OCI-LY1 (cell line): ENCODE measurements around the gene ARSH.
"Not testable (repeated sequence)": the region's sequence is repeated elsewhere in the genome, so short reads cannot be mapped to it uniquely, and the experiment has no call there.

Experiments used
- CTCF ChIP-seq: fragments of 200-600 bp; sonication (generic), shearing (Covaris generic); IDR thresholded peaks from 2 replicates; pipeline ENCODE4 v1.5.1; 2017; ENCODE audit warnings: mild to moderate bottlenecking, antibody characterized with exemption, low read length, moderate library complexity, mixed read lengths
- EZH2 ChIP-seq: fragments of 200-600 bp; sonication (generic), shearing (Covaris generic); IDR thresholded peaks from 2 replicates; pipeline ENCODE4 v1.8.0; 2017; ENCODE audit warnings: borderline replicate concordance, mixed run types, mild to moderate bottlenecking, antibody characterized with exemption, low read length, moderate library complexity, mixed read lengths

GRCh38 chrX:2963449-2963848, 42.9 kb upstream of the ARSH start:
- not testable (repeated sequence) for TF ChIP-seq CTCF, EZH2
